HG03064 (cell line): ENCODE data around the gene LYL1.

Source experiments
- ATAC-seq: cut with Tn5 transposase; IDR thresholded peaks from one replicate; pipeline ENCODE4 v1.9.1; 2021; ENCODE audit warnings: low read depth; ENCODE audit not compliant: unreplicated experiment

LYL1 gene

GRCh38 chr19:13060233-13060963 lies 42.3 kb downstream of the LYL1 start:
- ATAC-seq: no peak

GRCh38 chr19:13058951-13059660 lies 43.6 kb downstream of the LYL1 start:
- ATAC-seq: no peak

- ATAC-seq: no peak
Measured at GRCh38 chr19:13057744-13058143, 44.9 kb downstream of the LYL1 start.

- ATAC-seq: no peak
Measured at GRCh38 chr19:13057147-13057572, 45.5 kb downstream of the LYL1 start.

GRCh38 chr19:13056052-13056660 lies 46.5 kb downstream of the LYL1 start:
- ATAC-seq: no peak

- ATAC-seq: no peak
Measured at GRCh38 chr19:13055213-13056051, 47.2 kb downstream of the LYL1 start.

- ATAC-seq: no peak
Measured at GRCh38 chr19:13054626-13055212, 47.9 kb downstream of the LYL1 start.

- ATAC-seq: no peak
Measured at GRCh38 chr19:13053761-13054625, 48.7 kb downstream of the LYL1 start.

GRCh38 chr19:13053238-13053637 lies 49.4 kb downstream of the LYL1 start:
- ATAC-seq: no peak

GRCh38 chr19:13052447-13053175 lies 50.0 kb downstream of the LYL1 start:
- no peak for ATAC-seq

- no peak for ATAC-seq
Measured at GRCh38 chr19:13051557-13052165, 51.0 kb downstream of the LYL1 start.

- no peak for ATAC-seq
Measured at GRCh38 chr19:13050274-13050673, 52.4 kb downstream of the LYL1 start.
